WERI-Rb-1 (cell line): ENCODE results near the gene PERM1.

ENCODE experiments used
- DNase-seq: peaks from one replicate; pipeline ENCODE4 v3.0.0-alpha.2; 2020
- H3K27ac ChIP-seq: fragments of 250-450 bp; sonication (Bioruptor Pico); 2 replicates; pipeline ENCODE4 v1.5.1; 2020; ENCODE audit warnings: mild to moderate bottlenecking, moderate library complexity
- H3K27me3 ChIP-seq: fragments of 250-450 bp; sonication (Bioruptor Pico); 2 replicates; pipeline ENCODE4 v1.5.1; 2021; ENCODE audit warnings: mild to moderate bottlenecking, low read depth, moderate library complexity; ENCODE audit not compliant: insufficient read depth, severe bottlenecking
- H3K36me3 ChIP-seq: fragments of 250-450 bp; sonication (Bioruptor Pico); 2 replicates; pipeline ENCODE4 v1.5.1; 2020; ENCODE audit warnings: mild to moderate bottlenecking, moderate library complexity
- H3K4me3 ChIP-seq: 2 replicates; pipeline ENCODE4 v1.5.1; 2011; ENCODE audit warnings: low read depth, mild to moderate bottlenecking, control low read depth, low read length
- H3K9me3 ChIP-seq: fragments of 250-450 bp; sonication (Bioruptor Pico); 2 replicates; pipeline ENCODE4 v1.5.1; 2021; ENCODE audit warnings: mild to moderate bottlenecking, moderate library complexity; ENCODE audit not compliant: severe bottlenecking
- TF ChIP-seq, protein P1 (sequence below): IDR thresholded peaks from 2 replicates; pipeline ENCODE4 v1.5.1; 2011; ENCODE audit warnings: low read depth, mild to moderate bottlenecking, control low read depth, inconsistent platforms, low read length

Gene PERM1

DNA sequence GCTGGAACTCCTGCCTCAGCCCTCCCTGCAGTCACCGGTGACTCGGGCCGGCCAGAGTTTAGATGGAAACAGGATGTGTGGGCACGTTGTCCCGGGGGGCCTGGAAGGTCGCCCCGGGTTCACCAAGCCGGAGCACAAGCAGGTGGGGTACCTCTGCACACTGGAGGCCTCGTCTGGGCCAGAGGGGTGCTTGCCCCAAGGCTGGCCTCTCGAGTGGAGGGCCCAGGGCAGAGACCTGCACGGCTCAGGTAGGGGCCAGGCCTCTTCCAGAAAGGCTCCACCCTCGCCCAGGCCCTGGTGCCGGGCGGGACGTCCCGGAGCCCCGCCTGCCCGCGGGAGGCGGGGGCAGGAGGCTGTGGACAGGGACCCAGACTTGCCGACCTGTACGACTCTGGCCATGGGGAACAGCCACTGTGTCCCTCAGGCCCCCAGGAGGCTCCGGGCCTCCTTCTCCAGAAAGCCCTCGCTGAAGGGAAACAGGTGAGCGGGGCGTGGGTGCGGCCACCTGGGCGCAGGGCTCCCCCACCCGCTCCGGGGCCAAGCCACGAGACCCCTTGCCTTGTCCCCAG lies 15.7 kb downstream of the PERM1 start, which contains the start of gene PLEKHN1:
TSS of gene PLEKHN1 (plus strand) at position 348 of the 569 bp plus-strand sequence. CDS start at position 398, 50 bp downstream.
- H3K27me3 ChIP-seq, result no peaks in the 10 kb centered on the region
- TF ChIP-seq, protein P1, sequence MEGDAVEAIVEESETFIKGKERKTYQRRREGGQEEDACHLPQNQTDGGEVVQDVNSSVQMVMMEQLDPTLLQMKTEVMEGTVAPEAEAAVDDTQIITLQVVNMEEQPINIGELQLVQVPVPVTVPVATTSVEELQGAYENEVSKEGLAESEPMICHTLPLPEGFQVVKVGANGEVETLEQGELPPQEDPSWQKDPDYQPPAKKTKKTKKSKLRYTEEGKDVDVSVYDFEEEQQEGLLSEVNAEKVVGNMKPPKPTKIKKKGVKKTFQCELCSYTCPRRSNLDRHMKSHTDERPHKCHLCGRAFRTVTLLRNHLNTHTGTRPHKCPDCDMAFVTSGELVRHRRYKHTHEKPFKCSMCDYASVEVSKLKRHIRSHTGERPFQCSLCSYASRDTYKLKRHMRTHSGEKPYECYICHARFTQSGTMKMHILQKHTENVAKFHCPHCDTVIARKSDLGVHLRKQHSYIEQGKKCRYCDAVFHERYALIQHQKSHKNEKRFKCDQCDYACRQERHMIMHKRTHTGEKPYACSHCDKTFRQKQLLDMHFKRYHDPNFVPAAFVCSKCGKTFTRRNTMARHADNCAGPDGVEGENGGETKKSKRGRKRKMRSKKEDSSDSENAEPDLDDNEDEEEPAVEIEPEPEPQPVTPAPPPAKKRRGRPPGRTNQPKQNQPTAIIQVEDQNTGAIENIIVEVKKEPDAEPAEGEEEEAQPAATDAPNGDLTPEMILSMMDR, result no peak
- no peaks in the 10 kb centered on the region for H3K9me3 ChIP-seq
- no peak within 1 kb of the TSS for H3K27ac ChIP-seq
- peak within 1 kb of the TSS; percentile 40 for H3K4me3 ChIP-seq
- peaks cover 29% of the 10 kb centered on the region for H3K36me3 ChIP-seq
- DNase-seq, result no peak

DNA sequence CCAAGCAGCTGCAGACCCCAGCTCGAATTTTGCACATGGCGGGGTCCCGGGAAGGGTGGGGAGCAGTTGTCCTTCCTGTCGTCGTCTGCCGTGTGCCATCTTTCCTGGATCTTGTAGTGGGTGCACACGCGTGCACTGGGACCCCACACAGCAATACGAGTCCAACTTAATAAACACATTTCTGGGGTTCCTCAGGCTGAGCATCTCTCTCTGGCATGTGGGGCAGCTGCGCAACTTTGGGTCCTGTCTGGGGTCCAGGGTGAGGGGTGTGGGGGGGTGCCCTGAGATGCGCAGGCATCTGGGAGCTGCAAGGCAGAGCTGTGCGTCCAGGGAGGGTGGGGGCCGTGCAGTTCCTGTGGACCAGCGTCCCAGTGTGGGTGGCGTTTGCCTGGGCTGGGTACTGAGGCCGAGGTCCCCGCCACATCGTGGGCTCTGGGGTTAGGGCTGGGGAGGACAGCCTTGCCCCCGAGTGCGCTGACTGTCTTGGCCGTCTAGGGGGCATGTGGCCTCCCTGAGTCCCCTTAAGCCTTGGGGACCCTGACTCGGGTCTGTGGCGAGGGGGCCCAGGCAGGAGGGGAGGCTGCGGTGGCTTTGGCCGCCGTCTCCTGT lies 16.3 kb downstream of the PERM1 start:
- H3K9me3 ChIP-seq, result no peaks in the 10 kb centered on the region
- TF ChIP-seq, protein P1, result no peak
- no peak for DNase-seq
- no peak overlapping the region for H3K4me3 ChIP-seq
- no peak overlapping the region for H3K27ac ChIP-seq
- H3K36me3 ChIP-seq, result peaks cover 29% of the 10 kb centered on the region
- no peaks in the 10 kb centered on the region for H3K27me3 ChIP-seq

DNA sequence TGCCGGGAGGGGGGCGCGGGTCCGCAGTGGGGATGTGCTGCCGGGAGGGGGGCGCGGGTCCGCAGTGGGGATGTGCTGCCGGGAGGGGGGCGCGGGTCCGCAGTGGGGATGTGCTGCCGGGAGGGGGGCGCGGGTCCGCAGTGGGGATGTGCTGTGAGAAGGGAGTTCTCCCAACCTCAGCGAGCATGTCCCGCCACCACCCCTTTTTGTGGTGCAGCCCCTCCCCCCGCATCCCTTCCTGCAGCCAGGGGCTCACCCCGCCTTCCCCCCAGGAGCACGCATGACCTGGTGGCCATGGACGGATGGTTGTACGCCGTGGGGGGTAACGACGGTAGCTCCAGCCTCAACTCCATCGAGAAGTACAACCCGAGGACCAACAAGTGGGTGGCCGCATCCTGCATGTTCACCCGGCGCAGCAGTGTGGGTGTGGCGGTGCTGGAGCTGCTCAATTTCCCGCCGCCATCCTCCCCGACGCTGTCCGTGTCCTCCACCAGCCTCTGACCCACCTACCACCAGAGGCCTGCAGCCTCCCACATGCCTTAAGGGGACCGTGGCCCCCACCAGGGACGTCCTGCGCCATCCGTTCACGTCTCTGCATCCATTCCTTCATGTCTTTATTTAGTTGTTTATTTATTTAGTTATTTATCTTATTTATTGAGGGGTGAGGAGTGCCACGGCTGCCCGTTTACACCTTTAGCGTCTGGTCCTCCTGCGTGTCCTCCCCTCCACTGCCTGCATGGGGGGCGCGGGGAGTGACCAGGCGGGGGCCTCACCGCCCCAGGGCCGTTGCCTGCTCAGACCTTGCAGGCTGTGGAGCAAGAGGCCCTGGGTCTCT lies 17.0 kb downstream of the PERM1 start:
- Histone ChIP-seq H3K36me3 (peaks cover 29% of the 10 kb centered on the region), H3K4me3 (no peak overlapping the region), H3K27ac (no peak overlapping the region), H3K27me3 (no peaks in the 10 kb centered on the region), H3K9me3 (no peaks in the 10 kb centered on the region)
- TF ChIP-seq, protein P1, result no peak
- DNase-seq, result no peak

DNA sequence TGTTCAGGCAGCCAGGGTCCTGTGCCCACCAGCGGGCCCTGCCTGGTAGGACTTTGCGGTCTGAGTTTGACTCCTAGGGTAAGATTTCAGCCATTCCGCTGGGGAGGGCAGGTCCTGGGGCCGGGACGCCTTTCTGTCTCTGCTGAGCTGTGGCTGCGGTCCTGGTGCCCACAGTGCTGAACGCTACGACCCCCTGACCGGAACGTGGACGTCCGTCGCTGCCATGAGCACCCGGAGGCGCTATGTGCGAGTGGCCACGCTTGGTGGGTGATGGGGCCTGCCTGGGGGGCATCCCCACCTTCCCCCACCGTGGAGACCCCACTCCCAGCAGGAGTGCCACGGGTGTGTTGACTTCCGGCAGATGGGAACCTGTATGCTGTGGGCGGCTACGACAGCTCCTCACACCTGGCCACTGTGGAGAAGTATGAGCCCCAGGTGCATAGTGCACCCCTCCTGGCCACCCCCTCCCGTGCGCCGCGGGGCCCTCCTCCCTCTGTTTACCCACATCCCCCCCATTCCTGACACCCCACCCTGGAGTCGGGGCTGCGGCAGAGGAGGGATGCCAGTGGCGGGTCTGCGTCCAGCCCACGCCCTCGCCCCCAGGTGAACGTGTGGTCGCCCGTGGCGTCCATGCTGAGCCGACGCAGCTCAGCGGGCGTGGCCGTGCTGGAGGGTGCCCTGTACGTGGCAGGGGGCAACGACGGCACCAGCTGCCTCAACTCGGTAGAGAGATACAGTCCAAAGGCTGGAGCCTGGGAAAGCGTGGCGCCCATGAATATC lies 18.0 kb downstream of the PERM1 start:
- no peak overlapping the region for H3K27ac ChIP-seq
- TF ChIP-seq, protein P1, result no peak
- no peaks in the 10 kb centered on the region for H3K9me3 ChIP-seq
- no peak for DNase-seq
- H3K4me3 ChIP-seq, result no peak overlapping the region
- H3K36me3 ChIP-seq, result peaks cover 29% of the 10 kb centered on the region
- no peaks in the 10 kb centered on the region for H3K27me3 ChIP-seq

DNA sequence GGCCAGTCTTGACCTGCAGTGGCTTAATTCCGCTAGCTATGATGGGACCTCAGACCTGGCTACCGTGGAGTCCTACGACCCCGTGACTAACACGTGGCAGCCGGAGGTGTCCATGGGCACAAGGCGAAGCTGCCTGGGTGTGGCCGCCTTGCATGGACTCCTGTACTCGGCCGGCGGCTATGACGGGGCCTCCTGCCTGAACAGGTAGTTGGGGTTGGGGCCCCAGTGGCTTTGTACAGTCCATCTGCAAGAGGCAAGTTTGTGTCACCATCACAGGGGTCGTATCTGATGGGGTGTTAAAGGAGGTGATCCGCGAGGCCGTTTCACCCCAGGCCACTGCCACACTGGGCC lies 18.6 kb downstream of the PERM1 start:
- H3K9me3 ChIP-seq, result no peaks in the 10 kb centered on the region
- DNase-seq, result no peak
- TF ChIP-seq, protein P1, result no peak
- peaks cover 29% of the 10 kb centered on the region for H3K36me3 ChIP-seq
- H3K27me3 ChIP-seq, result no peaks in the 10 kb centered on the region
- H3K4me3 ChIP-seq, result no peak overlapping the region
- H3K27ac ChIP-seq, result no peak overlapping the region
